Esophagus muscularis mucosa (tissue), 4 donors: Measurements from ENCODE around the gene LIN54. TPM values are rescaled to one million over a fixed set of nuclear protein-coding genes. Genes with fewer than 3 reads are reported as not detected.

Experiments used
- DNase-seq: peaks from one replicate; pipeline ENCODE4 v3.0.0-alpha.2; 2017; ENCODE audit errors: extremely low spot score
- H3K27ac ChIP-seq, 4 donors: fragments of 200-600 bp; sonication (generic); replicated peaks in 1 of 4; 1 replicate in 3 of 4; 2 replicates in 1 of 4; pipeline ENCODE4 v1.5.1; 2016 to 2019; ENCODE audit warnings: mild to moderate bottlenecking in 1 of 4
- H3K27me3 ChIP-seq, 4 donors: fragments of 200-600 bp; sonication (generic); one replicate each; pipeline versions ENCODE4 v1.5.1 to v1.6.0; 2016 to 2019
- H3K36me3 ChIP-seq, 4 donors: fragments of 200-600 bp; sonication (generic); one replicate each; pipeline ENCODE4 v1.5.1; 2016 to 2019
- H3K4me1 ChIP-seq, 4 donors: fragments of 200-600 bp; sonication (generic); one replicate each; pipeline ENCODE4 v1.5.1; 2016 to 2019
- H3K4me3 ChIP-seq, 4 donors: fragments of 200-600 bp; sonication (generic); 1 replicate in 2 of 4; 2 replicates in 2 of 4; pipeline ENCODE4 v1.5.1; 2016 to 2019; ENCODE audit warnings: mild to moderate bottlenecking in 4 of 4, moderate library complexity in 1 of 4
- H3K9me3 ChIP-seq, 4 donors: fragments of 200-600 bp; sonication (generic); 1 replicate in 3 of 4; 2 replicates in 1 of 4; pipeline ENCODE4 v1.5.1; 2016 to 2019
- EP300 ChIP-seq: sonication (generic); formaldehyde crosslinking; IDR thresholded peaks from one replicate; pipeline ENCODE4 v1.6.1; 2017; ENCODE audit warnings: antibody characterized with exemption
- POLR2A ChIP-seq: fragments of 450-650 bp; IDR thresholded peaks from one replicate; pipeline ENCODE4 v1.6.1; 2017; ENCODE audit warnings: antibody characterized with exemption, moderate library complexity, mild to moderate bottlenecking, low read depth
- POLR2AphosphoS5 ChIP-seq, 2 donors: sonication (generic); formaldehyde crosslinking; IDR thresholded peaks; one replicate each; pipeline ENCODE4 v1.6.1; 2017; ENCODE audit warnings: antibody characterized with exemption in 2 of 2
- WGBS: methylation state at CpG from one replicate; pipeline ENCODE4 v1.1.5; 2018; 5-methylcytosine and 5-hydroxymethylcytosine counted together
- intact Hi-C: fragments of 100-400 bp; cut with DNase I; formaldehyde crosslinking; loops from one replicate; pipeline ENCODE4 v1.15.1; 2023
- total RNA-seq, 4 donors: library from RNA; depleted of rRNA; stranded (reverse); fragments of >200 nt; gene quantifications; one replicate each; pipeline versions ENCODE4 v1.1.0 to v1.2.1, GENCODE V29; 2016
- TF ChIP-seq, protein P1 (sequence below), 3 experiments: fragments of 200-600 bp in 2 of 3; fragments of 450-650 bp in 1 of 3; sonication (generic) in 2 of 3; IDR thresholded peaks; one replicate each; pipeline ENCODE4 v1.5.1; 2017 to 2019; ENCODE audit warnings: antibody characterized with exemption in 3 of 3, mild to moderate bottlenecking in 2 of 3, moderate library complexity in 1 of 3

LIN54 gene
- total RNA-seq, 4 donors from 2014 or later: 8.6 to 10.6 (median 9.0) TPM

DNA sequence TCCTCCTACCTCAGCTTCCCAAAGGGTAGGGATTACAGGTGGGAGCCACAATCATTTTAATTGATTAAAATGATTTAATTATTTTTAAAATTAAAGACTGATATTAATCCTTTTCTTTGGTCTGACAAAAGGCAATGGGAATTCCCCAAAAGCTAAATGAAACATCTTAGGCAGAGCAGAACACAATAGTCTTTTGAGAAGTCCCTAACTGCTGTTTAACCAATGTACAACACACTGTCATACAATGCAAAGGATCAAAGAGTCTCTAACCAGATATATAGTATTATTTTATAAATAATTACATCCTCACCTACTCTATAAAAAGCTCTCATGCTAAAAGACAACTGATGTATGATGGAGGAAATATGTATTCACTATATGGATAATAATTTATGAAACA lies 63.1 kb downstream of the LIN54 start:
- H3K4me1 ChIP-seq: no peaks in the 10 kb centered on the region
- no peak overlapping the region for H3K27ac ChIP-seq
- no peak overlapping the region for H3K4me3 ChIP-seq
- no peak for DNase-seq
- peaks cover 0 to 6% (median 3%) of the 10 kb centered on the region in 4 donors for H3K36me3 ChIP-seq
- no peaks in the 10 kb centered on the region for H3K9me3 ChIP-seq
- no peak for TF ChIP-seq EP300
- TF ChIP-seq, protein P1, sequence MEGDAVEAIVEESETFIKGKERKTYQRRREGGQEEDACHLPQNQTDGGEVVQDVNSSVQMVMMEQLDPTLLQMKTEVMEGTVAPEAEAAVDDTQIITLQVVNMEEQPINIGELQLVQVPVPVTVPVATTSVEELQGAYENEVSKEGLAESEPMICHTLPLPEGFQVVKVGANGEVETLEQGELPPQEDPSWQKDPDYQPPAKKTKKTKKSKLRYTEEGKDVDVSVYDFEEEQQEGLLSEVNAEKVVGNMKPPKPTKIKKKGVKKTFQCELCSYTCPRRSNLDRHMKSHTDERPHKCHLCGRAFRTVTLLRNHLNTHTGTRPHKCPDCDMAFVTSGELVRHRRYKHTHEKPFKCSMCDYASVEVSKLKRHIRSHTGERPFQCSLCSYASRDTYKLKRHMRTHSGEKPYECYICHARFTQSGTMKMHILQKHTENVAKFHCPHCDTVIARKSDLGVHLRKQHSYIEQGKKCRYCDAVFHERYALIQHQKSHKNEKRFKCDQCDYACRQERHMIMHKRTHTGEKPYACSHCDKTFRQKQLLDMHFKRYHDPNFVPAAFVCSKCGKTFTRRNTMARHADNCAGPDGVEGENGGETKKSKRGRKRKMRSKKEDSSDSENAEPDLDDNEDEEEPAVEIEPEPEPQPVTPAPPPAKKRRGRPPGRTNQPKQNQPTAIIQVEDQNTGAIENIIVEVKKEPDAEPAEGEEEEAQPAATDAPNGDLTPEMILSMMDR (IDR thresholded peaks at IDR 0.05): no peak
- no peak for TF ChIP-seq POLR2A
- intact Hi-C loops: no loop called here
- H3K27me3 ChIP-seq: no peaks in the 10 kb centered on the region

DNA sequence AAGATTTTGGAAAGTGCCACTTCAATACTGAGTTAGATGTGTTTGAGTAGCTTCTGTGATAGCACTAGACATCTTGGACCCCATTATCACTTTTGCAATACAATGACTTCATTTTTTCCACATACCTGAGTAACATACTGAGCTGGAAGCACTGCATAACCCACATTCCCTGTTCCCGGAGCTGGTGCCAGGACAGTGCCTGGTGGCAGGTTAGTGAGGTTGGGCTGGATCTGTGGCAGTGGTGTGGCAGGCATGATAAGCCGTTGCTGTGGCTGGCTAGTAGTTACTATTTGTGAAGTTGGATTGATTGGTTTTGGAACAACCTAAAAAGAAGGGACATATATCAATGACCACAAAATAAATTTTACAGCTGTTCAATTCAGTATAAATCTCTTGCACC lies 71.2 kb downstream of the LIN54 start:
- WGBS: 63% methylated on average over 2 of the region's 2 CpGs
- H3K36me3 ChIP-seq: peaks cover 18 to 79% (median 48%) of the 10 kb centered on the region in 4 donors

GRCh38 chr4:82934441-82934840 lies 76.2 kb downstream of the LIN54 start:
- DNase-seq: no peak
- H3K27ac ChIP-seq: no peak overlapping the region
- H3K9me3 ChIP-seq: no peaks in the 10 kb centered on the region
- TF ChIP-seq, protein P1 (IDR thresholded peaks at IDR 0.05): no peak
- TF ChIP-seq POLR2AphosphoS5 (IDR thresholded peaks at IDR 0.05): no peak
- TF ChIP-seq POLR2A: no peak
- no peak for TF ChIP-seq EP300
- no peaks in the 10 kb centered on the region for H3K27me3 ChIP-seq
- H3K4me3 ChIP-seq: no peak overlapping the region
- H3K36me3 ChIP-seq: peaks cover 23 to 75% (median 37%) of the 10 kb centered on the region in 4 donors
- no peaks in the 10 kb centered on the region for H3K4me1 ChIP-seq
- intact Hi-C loops: no loop called here

More for the DNA sequence above, 71.2 kb downstream of the LIN54 start:
- no peak for DNase-seq
- Histone ChIP-seq H3K4me3 (no peak overlapping the region), H3K27ac (no peak overlapping the region), H3K9me3 (no peaks in the 10 kb centered on the region), H3K27me3 (no peaks in the 10 kb centered on the region), H3K4me1 (no peaks in the 10 kb centered on the region)
- intact Hi-C loops: no loop called here
- TF ChIP-seq POLR2A: no peak
- TF ChIP-seq, protein P1 (IDR thresholded peaks at IDR 0.05): no peak
- no peak for TF ChIP-seq POLR2AphosphoS5 (IDR thresholded peaks at IDR 0.05)
- no peak for TF ChIP-seq EP300

DNA sequence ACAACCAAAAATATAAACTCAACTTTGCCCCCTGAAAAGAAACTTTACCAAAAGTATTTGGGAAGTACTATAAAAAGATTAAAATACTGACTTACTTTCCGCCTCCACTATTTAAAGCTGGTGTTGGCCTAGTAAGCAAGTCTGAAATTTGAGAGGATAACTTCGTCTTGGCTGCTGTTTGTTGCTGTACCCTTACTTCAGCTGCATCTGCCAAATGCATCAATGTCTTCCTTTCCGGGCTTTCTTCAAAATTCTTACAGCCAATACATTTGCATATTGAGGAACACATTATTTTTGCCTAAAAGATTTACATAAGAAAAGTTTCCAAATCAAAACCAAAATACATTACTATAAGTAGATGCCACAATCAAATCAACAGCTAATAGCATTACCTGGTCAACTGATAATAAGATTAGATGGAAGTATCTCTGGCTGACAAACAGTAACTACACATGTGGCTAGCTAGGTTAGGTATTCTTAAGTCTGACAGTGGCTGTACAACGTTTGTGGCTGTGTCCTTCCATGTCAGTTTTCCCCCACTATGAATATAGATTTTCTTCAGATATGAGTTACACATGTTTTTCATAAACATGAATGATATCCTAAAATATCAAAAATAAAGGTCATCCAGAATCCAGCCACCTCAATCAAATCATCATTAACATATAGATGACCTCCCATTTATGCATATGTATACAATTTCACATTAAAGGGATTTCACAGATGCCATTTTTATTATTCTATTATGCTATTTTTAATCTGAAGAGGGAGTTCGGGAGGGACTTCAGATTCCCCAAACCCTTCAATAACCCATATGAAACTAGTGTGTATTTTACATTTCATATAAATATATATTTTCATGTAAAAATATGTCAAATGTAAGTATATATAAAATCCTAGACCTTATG lies 79.5 kb downstream of the LIN54 start:
- peaks cover 9 to 42% (median 14%) of the 10 kb centered on the region in 4 donors for H3K36me3 ChIP-seq
- no peaks in the 10 kb centered on the region for H3K4me1 ChIP-seq
- H3K9me3 ChIP-seq: no peaks in the 10 kb centered on the region
- intact Hi-C loops: no loop called here
- WGBS: 86% methylated on average over 5 of the region's 5 CpGs
- no peak for DNase-seq
- no peak overlapping the region for H3K4me3 ChIP-seq
- no peaks in the 10 kb centered on the region for H3K27me3 ChIP-seq
- H3K27ac ChIP-seq: no peak overlapping the region
- TF ChIP-seq, protein P1 (IDR thresholded peaks at IDR 0.05): no peak
- no peak for TF ChIP-seq POLR2A
- no peak for TF ChIP-seq POLR2AphosphoS5 (IDR thresholded peaks at IDR 0.05)
- TF ChIP-seq EP300: no peak
